ENCODE measurements around the gene MGME1. TPM values are rescaled to one million over a fixed set of nuclear protein-coding genes. Genes with fewer than 3 reads are reported as not detected.
"Not testable (repeated sequence)": the region's sequence is repeated elsewhere in the genome, so short reads cannot be mapped to it uniquely, and the experiment has no call there.

MGME1 gene
- total RNA-seq, 1 donor from 2014 or later, result 10.6 TPM

DNA sequence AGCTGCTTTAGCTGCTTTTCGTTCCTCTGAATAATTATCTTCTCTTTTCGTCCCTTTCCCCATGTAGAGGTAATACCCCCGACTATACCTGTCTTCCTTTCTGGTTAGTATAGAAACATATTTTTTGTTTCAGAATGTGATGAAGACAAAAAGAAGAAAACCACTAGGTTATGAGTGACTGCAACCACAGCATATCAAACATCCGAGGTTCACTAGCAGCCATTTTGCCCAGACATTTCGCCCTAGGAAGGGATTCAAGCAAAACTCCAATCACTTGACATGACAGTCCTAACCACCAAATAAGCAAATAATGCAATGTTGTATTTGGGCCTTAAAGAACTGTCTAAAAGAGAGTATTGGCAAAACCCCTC, 9.6 kb upstream of the MGME1 start:
- DNase-seq (ENCODE audit: low spot score), result no peak

- DNase-seq (ENCODE audit: low spot score), result not testable (repeated sequence)
Observed at GRCh38 chr20:17960400-17960885, 8.4 kb upstream of the MGME1 start.

GRCh38 chr20:17960927-17961586, 7.8 kb upstream of the MGME1 start:
- DNase-seq (ENCODE audit: low spot score), result no peak

DNA sequence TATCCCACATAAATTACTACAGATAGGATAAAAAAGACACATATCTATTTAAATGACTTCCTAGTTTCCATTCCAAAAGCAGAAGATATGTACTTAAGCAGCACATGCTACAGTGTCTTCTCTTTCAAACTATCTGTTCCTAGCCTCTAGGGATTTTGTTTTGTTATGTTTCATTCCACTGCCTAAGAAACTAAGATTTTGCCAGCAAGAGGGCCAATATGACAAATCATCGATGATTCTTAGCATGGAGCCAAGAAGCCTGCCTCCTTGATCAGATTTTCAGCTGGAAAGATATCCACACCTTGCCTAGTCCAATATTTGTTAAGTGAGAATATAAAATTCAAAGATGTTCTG, 7.3 kb upstream of the MGME1 start:
- DNase-seq (ENCODE audit: low spot score), result no peak

- DNase-seq (ENCODE audit: low spot score), result no peak
Observed at GRCh38 chr20:17963114-17963897, 5.5 kb upstream of the MGME1 start.

- no peak for DNase-seq (ENCODE audit: low spot score)
Observed at GRCh38 chr20:17964073-17964472, 4.7 kb upstream of the MGME1 start.

DNA sequence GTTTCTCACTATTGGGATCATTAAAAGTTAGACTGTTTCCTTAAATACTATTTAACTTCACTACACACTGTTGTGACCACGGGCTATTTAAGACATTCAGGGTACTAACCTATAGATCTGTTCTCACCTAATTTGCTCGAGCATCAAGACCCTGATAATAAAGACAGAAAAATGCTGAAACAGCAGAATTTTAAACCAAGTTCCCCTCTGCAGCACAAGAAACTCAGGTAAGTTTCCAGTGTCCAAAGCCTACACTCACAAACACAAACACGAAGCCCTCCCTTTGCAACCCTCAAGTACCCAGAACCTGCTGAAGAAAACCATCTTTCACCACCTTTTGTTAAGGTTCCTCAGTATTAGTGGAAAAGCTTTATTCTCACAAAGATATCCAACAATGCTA, 4.2 kb upstream of the MGME1 start:
- DNase-seq (ENCODE audit: low spot score), result no peak

GRCh38 chr20:17965042-17965697, 3.6 kb upstream of the MGME1 start:
- DNase-seq (ENCODE audit: low spot score), result no peak

DNA sequence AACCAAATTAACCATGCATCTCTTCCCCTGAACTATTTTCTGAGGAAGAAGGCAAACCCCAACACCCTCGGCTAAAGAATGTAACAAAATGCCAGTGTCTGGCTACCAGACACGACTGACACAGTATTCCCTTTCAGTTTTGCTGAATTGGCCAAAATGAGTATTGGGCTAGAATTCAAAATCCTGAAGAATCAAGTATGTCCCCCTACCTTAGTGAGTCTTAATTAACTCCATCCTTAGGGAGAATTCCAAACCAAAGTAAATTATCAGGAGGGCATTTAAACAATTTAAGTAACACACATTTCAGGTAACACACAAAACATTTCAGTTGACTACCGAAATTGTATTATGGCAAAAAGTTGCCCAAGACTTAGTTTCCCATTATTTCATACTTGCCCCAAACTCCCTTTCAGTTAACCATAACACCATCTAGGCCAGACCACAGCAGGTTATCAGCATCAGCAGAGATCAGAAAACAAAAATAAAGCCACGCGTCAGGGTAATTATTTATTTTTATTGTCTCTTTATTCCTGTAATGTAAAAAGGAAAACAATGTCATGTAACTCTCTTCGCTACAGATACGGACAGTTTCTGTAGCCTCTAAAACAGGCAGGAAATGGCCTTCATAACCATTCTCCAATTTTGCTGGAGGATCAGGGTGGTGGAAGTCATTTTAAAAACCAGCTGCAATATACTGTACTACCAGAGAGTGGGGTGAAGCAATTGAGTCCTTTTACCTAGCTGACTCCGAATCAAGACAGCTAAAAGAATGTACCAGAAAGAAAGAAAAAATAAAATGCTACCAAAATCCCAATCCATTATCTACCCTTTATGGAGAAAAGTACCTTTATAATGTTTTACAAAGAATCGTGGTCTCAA, 2.1 kb upstream of the MGME1 start:
- DNase-seq (ENCODE audit: low spot score), result no peak

DNA sequence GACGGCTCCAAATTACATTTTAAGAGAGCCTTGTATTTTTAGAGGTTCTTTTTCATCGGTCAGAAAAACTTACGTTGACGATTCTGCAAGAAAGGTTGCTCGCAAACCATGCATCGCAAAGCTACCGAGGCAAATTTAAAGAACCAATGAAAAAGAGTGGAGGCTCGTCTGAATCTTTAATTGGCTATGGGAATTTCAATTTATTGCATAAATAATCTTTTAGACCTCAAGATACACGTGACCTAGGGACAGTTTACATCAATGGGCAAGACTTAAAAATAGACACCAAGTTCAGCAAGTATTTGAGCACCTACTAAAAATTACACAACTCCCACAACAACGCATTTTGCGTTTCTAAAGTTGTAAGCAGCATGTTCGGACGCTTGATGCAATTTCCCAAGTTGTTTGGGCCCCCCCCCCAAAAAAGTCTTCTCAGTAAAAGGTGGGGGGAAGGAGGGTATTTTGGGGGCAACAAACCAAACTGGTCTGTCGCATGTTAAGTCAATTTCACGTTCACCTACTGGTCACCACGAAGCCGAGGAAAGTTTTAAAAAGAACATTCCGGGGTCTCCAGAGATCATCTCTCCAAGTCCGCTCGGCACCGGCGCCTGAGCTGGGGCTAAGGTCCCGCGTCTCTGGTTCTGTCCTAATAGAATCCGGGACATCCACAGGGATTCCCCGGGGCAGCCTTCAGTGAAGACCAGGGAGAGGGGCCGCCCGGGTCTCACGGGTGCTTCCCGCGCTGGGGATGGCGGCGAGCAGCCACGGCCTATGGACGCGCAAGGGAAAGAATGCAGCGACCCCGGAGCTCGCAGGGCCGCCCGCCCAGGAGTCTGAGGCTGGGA, 1.1 kb upstream of the MGME1 start:
- DNase-seq (ENCODE audit: low spot score), result no peak

DNA sequence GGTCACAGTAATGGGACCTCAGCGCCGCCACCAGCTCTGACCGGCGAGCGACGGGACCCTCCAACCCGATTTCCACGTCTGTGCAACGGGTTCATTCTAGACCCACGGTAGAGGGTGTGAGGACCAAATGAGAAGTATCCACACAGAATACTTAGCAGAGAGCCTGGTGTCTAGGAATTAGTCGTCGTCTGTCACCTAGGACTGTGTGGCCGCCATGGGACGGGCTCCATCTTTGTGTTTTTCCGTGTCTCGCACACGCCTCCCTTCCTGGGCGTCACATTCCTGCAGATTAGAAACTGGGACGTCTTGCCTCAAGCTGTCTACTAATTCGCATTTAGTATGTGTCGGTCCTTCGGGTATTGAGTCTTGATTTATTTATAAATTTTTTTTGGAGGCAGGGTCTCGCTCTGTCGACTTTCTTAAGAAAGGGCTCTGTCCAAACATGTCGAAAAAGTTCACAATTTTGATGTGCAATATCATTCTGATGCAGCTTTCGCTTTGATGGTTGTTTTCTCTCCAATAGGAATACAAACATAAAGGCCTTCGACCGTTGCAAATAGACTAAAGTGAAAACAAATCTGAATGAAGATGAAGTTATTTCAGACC, 563 bp downstream of the MGME1 start:
- DNase-seq (ENCODE audit: low spot score), result no peak

DNA sequence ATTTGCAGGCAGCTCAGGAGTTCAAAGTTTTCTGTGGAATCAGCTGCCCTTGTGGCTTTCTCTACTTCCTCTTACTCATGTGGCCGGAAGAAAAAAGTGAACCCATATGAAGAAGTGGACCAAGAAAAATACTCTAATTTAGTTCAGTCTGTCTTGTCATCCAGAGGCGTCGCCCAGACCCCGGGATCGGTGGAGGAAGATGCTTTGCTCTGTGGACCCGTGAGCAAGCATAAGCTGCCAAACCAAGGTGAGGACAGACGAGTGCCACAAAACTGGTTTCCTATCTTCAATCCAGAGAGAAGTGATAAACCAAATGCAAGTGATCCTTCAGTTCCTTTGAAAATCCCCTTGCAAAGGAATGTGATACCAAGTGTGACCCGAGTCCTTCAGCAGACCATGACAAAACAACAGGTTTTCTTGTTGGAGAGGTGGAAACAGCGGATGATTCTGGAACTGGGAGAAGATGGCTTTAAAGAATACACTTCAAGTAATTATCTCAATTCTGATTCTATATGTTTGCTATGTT, 1.1 kb downstream of the MGME1 start:
- DNase-seq (ENCODE audit: low spot score), result no peak

DNA sequence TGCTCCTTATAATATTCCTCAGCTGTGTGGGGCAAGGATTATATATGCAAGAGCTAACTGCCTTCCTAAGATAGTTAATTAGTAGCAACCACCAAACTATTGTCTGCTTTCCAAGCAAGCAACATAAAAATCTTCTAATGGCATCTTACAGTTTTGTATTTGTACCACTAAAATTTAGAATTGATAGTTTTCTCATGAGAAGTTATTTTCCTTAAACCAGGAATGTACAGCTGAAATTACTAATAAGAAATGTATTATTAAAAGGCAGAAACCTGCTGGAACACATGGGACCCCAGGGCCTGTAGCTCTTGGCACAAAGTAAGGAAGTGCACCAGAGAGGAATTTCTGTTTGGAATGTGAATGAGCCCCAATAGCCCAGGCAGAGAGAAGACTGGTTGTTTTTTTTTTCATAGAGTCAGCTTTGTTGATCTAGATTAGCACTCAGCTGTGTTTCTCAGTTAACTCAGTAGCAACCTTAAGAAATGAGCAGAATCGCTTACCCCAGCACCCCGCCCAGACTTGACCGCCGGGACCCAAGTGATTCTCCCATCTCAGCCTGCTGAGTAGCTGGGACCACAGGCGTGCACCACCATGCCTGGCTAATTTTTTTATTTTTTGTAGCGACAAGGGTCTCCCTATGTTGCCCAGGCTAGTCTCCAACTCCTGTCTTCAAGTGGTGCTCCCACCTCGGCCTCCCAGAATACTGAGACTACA, 2.6 kb downstream of the MGME1 start:
- DNase-seq (ENCODE audit: low spot score), result no peak

- no peak for DNase-seq (ENCODE audit: low spot score)
Observed at GRCh38 chr20:17972121-17972520, 3.3 kb downstream of the MGME1 start.

DNA sequence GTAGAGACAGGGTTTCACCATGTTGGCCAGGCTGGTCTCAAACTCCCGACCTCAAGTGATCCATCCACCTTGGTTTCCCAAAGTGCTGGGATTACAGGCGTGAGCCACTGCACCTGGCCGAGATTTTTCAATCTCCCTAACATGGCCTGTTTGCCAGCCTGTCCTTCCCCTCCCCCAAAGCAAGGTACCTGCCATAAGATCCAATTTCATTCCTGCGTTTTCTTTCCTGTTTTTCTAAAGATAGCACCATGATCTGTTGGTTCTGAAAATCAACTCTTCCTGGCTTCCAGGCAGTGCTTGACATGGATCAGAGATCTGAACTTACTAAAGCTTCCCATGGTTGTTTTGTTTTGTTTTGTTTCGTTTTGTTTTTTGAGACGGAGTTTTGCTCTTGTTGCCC, 7.5 kb downstream of the MGME1 start:
- no peak for DNase-seq (ENCODE audit: low spot score)

DNA sequence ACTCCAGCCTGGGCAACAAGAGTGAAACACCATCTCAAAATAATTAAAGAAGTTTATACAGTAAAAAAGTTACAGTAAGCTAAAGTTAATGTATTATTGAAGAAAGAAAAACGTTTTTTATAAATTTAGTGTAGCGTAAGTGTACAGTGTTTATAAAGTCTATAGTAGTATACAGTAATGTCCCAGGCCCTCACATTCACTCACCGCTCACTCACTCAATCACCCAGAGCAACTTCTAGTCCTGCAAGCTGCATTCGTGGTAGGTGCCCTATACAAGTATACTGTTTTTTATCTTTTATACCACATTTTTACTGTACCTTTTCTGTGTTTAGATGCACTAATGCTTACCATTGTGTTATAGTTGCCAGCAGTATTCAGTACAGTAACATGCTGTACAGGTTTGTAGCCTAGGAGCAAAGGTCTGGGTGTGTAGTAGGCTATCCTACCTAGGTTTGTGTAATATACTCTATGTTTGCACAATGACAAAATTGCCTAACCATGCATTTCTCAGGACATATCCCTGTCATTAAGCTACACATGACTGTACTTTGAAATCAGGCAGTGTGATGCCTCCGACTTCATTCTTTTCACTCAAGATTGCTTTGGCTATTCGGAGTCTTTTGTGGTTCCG, 16.7 kb downstream of the MGME1 start:
- no peak for DNase-seq (ENCODE audit: low spot score)

DNA sequence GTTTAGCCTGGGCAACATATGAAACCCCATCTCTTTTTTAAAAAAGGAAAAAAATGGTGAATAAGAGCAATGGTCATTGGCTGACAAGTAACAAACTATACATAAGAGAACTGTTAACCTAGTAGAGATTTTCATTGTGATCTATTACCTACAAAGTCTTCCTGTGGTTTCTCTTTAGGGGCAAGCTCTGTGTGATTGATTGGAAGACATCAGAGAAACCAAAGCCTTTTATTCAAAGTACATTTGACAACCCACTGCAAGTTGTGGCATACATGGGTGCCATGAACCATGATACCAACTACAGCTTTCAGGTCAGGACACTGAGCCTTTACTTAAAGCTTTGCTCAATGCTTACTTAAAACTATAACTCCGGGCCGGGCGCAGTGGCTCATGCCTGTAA, 19.2 kb downstream of the MGME1 start:
- no peak for DNase-seq (ENCODE audit: low spot score)

GRCh38 chr20:17990278-17990972, 21.6 kb downstream of the MGME1 start:
- peak; percentile 30 for DNase-seq (ENCODE audit: low spot score)

All from mesenteric fat pad (tissue), 1 donor.